B cell (primary cell): ENCODE results near the gene AGTRAP. TPM values are rescaled to one million over a fixed set of nuclear protein-coding genes. Genes with fewer than 3 reads are reported as not detected.

Experiments
- ATAC-seq: fragments of 200-7000 bp; cut with Tn5 transposase; one replicate; pipeline ENCODE4 v1.10.0; 2021; ENCODE audit warnings: low read depth, mild to moderate bottlenecking, moderate number of reproducible peaks, moderate library complexity
- CTCF ChIA-PET: fragments of 350-600 bp; sonication (Branson Sonifier 250); formaldehyde crosslinking; loops from one replicate; lab custom pipeline; 2021; ENCODE audit warnings: antibody characterized with exemption, inconsistent platforms; lab: Charles Lee
- POLR2A ChIA-PET: fragments of 350-600 bp; sonication (Branson Sonifier 250); formaldehyde crosslinking; loops from one replicate; lab custom pipeline; 2021; ENCODE audit warnings: antibody characterized with exemption; lab: Charles Lee
- DNase-seq: peaks from one replicate; pipeline ENCODE4 v3.0.0; 2013
- H2AFZ ChIP-seq: 2 replicates; pipeline ENCODE4 v1.6.1; 2012; ENCODE audit warnings: mild to moderate bottlenecking, low read depth, low read length; ENCODE audit not compliant: insufficient read depth, poor library complexity, severe bottlenecking
- H3K27ac ChIP-seq, 2 donors: 1 replicate in 1 of 2; 2 replicates in 1 of 2; pipeline ENCODE4 v1.5.1; 2012 to 2013; ENCODE audit warnings: low read length in 2 of 2, mild to moderate bottlenecking in 2 of 2, moderate library complexity in 1 of 2
- H3K27me3 ChIP-seq, 4 experiments: fragments of 200-600 bp in 1 of 4; sonication (generic) in 1 of 4; replicated peaks in 1 of 4; 1 replicate in 2 of 4; 2 replicates in 2 of 4; pipeline versions ENCODE4 v1.6.1 to v1.7.0; 2013 to 2016; ENCODE audit warnings: low read length in 3 of 4, mild to moderate bottlenecking in 2 of 4, mixed read lengths in 1 of 4, moderate library complexity in 1 of 4; ENCODE audit not compliant: insufficient read depth in 4 of 4, control insufficient read depth in 3 of 4; ENCODE audit errors: control extremely low read depth in 1 of 4
- H3K36me3 ChIP-seq, 2 experiments: replicated peaks in 1 of 2; 1 replicate in 1 of 2; 2 replicates in 1 of 2; pipeline versions ENCODE4 v1.6.1 to v1.7.1; 2013; ENCODE audit warnings: low read length in 1 of 2; ENCODE audit not compliant: insufficient read depth in 2 of 2, control insufficient read depth in 1 of 2; ENCODE audit errors: control extremely low read depth in 1 of 2, extremely low read depth in 1 of 2
- H3K4me1 ChIP-seq, 2 donors: fragments of 200-600 bp in 1 of 2; sonication (generic) in 1 of 2; 1 replicate in 1 of 2; 2 replicates in 1 of 2; pipeline versions ENCODE4 v1.5.1 to v1.6.1; 2013 to 2017; ENCODE audit warnings: low read length in 2 of 2; ENCODE audit not compliant: control insufficient read depth in 2 of 2, insufficient read depth in 2 of 2
- H3K4me2 ChIP-seq: replicated peaks from 2 replicates; pipeline ENCODE3; 2012; ENCODE audit warnings: mild to moderate bottlenecking, low read depth, low read length; ENCODE audit not compliant: poor library complexity, severe bottlenecking
- H3K4me3 ChIP-seq, 5 experiments: fragments of 200-600 bp in 1 of 5; sonication (generic) in 1 of 5; 1 replicate in 3 of 5; 2 replicates in 2 of 5; pipeline versions ENCODE4 v1.5.1 to v1.7.0; 2011 to 2016; ENCODE audit warnings: low read length in 4 of 5, mild to moderate bottlenecking in 4 of 5, low read depth in 2 of 5, control low read depth in 1 of 5, moderate library complexity in 1 of 5; ENCODE audit not compliant: insufficient read depth in 1 of 5; ENCODE audit errors: control extremely low read depth in 1 of 5, extremely low read depth in 1 of 5
- H3K79me2 ChIP-seq: fragments of 200-600 bp; sonication (generic); one replicate; pipeline ENCODE4 v1.6.0; 2016; ENCODE audit warnings: low read length; ENCODE audit not compliant: control insufficient read depth, insufficient read depth
- H3K9ac ChIP-seq: fragments of 200-600 bp; sonication (generic); 2 replicates; pipeline ENCODE4 v1.6.1; 2017; ENCODE audit warnings: mild to moderate bottlenecking, low read length, moderate library complexity
- H3K9me3 ChIP-seq, 3 donors: one replicate each; pipeline versions ENCODE4 v1.6.1 to v1.7.1; 2013; ENCODE audit warnings: low read length in 2 of 3; ENCODE audit not compliant: control insufficient read depth in 2 of 3, insufficient read depth in 1 of 3; ENCODE audit errors: control extremely low read depth in 1 of 3
- H4K20me1 ChIP-seq: 2 replicates; pipeline ENCODE4 v1.6.0; 2012; ENCODE audit warnings: mild to moderate bottlenecking, low read length; ENCODE audit not compliant: insufficient read depth, control insufficient read depth, poor library complexity, severe bottlenecking
- H3K27ac Mint-ChIP-seq: one replicate; pipeline ENCODE4 v1.8.0; 2021; ENCODE audit warnings: mixed read lengths
- H3K27me3 Mint-ChIP-seq: one replicate; pipeline ENCODE4 v1.8.0; 2021; ENCODE audit warnings: mixed read lengths
- H3K4me1 Mint-ChIP-seq: one replicate; pipeline ENCODE4 v1.8.0; 2021; ENCODE audit warnings: mixed read lengths
- H3K4me3 Mint-ChIP-seq: one replicate; pipeline ENCODE4 v1.8.0; 2021; ENCODE audit warnings: mixed read lengths
- H3K9me3 Mint-ChIP-seq: one replicate; pipeline ENCODE4 v1.8.0; 2022; ENCODE audit warnings: mixed read lengths; ENCODE audit not compliant: insufficient read depth
- CTCF ChIP-seq: fragments of 200-600 bp; IDR thresholded peaks from one replicate; pipeline ENCODE4 v1.8.0; 2022; ENCODE audit warnings: antibody characterized with exemption, mild to moderate bottlenecking
- EZH2 ChIP-seq: IDR thresholded peaks from 2 replicates; pipeline ENCODE4 v1.6.1; 2012; ENCODE audit warnings: borderline replicate concordance, low read depth, mild to moderate bottlenecking, moderate library complexity, low read length; ENCODE audit not compliant: insufficient read depth, poor library complexity, severe bottlenecking
- WGBS: methylation state at CpG from one replicate; pipeline ENCODE4 v1.1.5; 2013; ENCODE audit warnings: missing lambda C conversion rate; ENCODE audit not compliant: insufficient coverage; 5-methylcytosine and 5-hydroxymethylcytosine counted together
- intact Hi-C: fragments of 100-400 bp; cut with micrococcal nuclease; formaldehyde crosslinking; loops from one replicate; pipeline ENCODE4 v1.10.0; 2022
- polyA plus RNA-seq: library from polyadenylated mRNA; depleted of rRNA; stranded (reverse); fragments of >200 nt; gene quantifications from 2 replicates; pipeline ENCODE4 v1.2.3, GENCODE V29; 2012
- total RNA-seq, 2 donors: library from RNA; stranded (reverse); fragments of 120-200 nt in 1 of 2; gene quantifications; 1 replicate in 1 of 2; 2 replicates in 1 of 2; pipeline versions ENCODE4 v1.2.3 to v1.2.4, GENCODE V29; 2013 to 2022

AGTRAP gene
- total and polyA plus RNA-seq, 2 donors (not counting 1 experiment from before 2014, with no cell fraction given): 18.3 to 44.9 TPM

DNA sequence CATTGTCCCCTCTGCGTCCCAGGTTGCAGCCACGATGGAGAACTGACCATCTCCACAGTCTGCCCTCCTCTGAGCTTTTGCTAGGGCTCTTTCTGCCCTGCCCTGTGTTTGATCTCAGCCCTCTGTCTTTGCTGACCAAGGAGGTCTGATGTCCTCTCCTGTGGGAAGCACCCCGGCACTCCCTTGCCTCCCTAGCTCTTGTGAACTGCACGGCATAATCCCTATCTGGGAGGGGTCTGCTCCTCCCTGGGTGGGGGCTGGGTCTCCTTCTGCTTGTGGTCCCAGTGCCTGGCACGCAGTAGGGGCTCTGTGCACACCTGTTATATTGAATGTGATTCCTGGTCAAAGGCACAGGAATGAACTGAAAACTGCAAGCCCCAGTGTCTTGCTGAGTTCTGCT, 42.0 kb upstream of the AGTRAP start:
- ChIA-PET CTCF (interaction anchor here (1.7 kb wide), 1 partner anchor 17 kb away, joined by 4 read pairs; no protein-coding TSS in a partner anchor), POLR2A (interaction anchor here (0.6 to 1.4 kb wide), 2 partner anchors 26 to 430 kb away, joined by 3 to 6 read pairs; no protein-coding TSS in a partner anchor)
- no peak for DNase-seq
- no peak for TF ChIP-seq EZH2
- TF ChIP-seq CTCF: no peak
- no peak overlapping the region for H2AFZ ChIP-seq
- H3K4me3 Mint-ChIP-seq: peak overlapping the region; percentile 56
- no peak overlapping the region for H3K4me3 ChIP-seq
- H3K4me1 ChIP-seq: peaks cover 24 to 26% of the 10 kb centered on the region in 2 donors
- H3K9me3 ChIP-seq: no peaks in the 10 kb centered on the region
- no peaks in the 10 kb centered on the region for H3K9me3 Mint-ChIP-seq
- H3K27me3 Mint-ChIP-seq: peaks cover 46% of the 10 kb centered on the region
- H3K27ac ChIP-seq: no peak overlapping the region
- no peaks in the 10 kb centered on the region for H3K36me3 ChIP-seq
- H3K79me2 ChIP-seq: no peaks in the 10 kb centered on the region
- H3K4me1 Mint-ChIP-seq: peaks cover 24% of the 10 kb centered on the region
- H4K20me1 ChIP-seq: no peaks in the 10 kb centered on the region
- peaks cover 0 to 42% (median 21%) of the 10 kb centered on the region in 4 experiments for H3K27me3 ChIP-seq
- WGBS: 76% methylated on average over 4 of the region's 5 CpGs
- no peak overlapping the region for H3K4me2 ChIP-seq
- no peak overlapping the region for H3K9ac ChIP-seq
- intact Hi-C loops: no loop called here
- no peak overlapping the region for H3K27ac Mint-ChIP-seq
- no peak for ATAC-seq

DNA sequence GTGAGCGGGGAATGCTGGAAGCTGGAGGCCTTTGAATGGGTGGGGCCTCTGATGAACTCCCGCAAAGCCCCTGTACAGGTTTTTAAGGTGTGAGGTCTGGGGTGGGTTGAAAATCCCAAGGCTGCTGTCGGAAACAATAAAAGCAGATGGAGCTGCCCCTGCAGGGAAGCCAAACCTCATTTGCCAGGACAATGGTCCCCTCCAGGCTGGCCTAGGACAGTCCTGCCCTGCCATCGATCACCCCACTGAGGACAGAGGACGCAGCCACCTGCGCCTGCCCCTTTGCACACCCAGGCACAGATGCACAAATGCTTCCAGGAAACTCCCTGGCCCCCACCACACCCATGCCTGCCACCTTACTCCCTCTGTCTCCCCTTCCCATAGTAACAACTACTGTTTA, 40.1 kb upstream of the AGTRAP start:
- Mint-ChIP-seq H3K9me3 (no peaks in the 10 kb centered on the region), H3K27me3 (peaks cover 36% of the 10 kb centered on the region), H3K4me1 (peaks cover 14% of the 10 kb centered on the region), H3K4me3 (no peak overlapping the region), H3K27ac (no peak overlapping the region)
- H3K9ac ChIP-seq: no peak overlapping the region
- DNase-seq: no peak
- H2AFZ ChIP-seq: no peak overlapping the region
- ChIA-PET CTCF (no interaction called here), POLR2A (no interaction called here)
- H3K79me2 ChIP-seq: no peaks in the 10 kb centered on the region
- H3K9me3 ChIP-seq: no peaks in the 10 kb centered on the region
- 92% methylated on average over 6 of the region's 6 CpGs for WGBS
- H3K4me2 ChIP-seq: no peak overlapping the region
- no peak for TF ChIP-seq EZH2
- TF ChIP-seq CTCF: no peak
- peaks cover 0 to 33% (median 12%) of the 10 kb centered on the region in 4 experiments for H3K27me3 ChIP-seq
- H4K20me1 ChIP-seq: no peaks in the 10 kb centered on the region
- H3K36me3 ChIP-seq: no peaks in the 10 kb centered on the region
- no peak overlapping the region for H3K27ac ChIP-seq
- no peak overlapping the region for H3K4me3 ChIP-seq
- peaks cover 14 to 19% of the 10 kb centered on the region in 2 donors for H3K4me1 ChIP-seq
- no peak for ATAC-seq
- intact Hi-C loops: no loop called here
